Activated CD4-positive, alpha-beta T cell treated with anti-CD3 and anti-CD28 coated beads, Interleukin-10, Interleukin-2, amounts not matched to agents 100 ng/mL and 50 ng/mL, durations not matched to agents 16 hours and 8 hours (primary cell): ENCODE data around the gene EXOC4.
"Not testable (repeated sequence)": the region's sequence is repeated elsewhere in the genome, so short reads cannot be mapped to it uniquely, and the experiment has no call there.

Source experiments
- DNase-seq: peaks from one replicate; pipeline ENCODE4 v3.0.0-alpha.2; 2020

The EXOC4 gene

DNA sequence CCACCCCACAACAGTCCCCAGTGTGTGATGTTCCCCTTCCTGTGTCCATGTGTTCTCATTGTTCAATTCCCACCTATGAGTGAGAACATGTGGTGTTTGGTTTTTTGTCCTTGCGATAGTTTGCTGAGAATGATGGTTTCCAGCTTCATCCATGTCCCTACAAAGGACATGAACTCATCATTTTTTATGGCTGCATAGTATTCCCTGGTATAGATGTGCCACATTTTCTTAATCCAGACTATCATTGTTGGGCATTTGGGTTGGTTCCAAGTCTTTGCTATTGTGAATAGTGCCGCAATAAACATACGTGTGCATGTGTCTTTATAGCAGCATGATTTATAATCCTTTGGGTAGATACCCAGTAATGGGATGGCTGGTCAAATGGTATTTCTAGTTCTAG lies 26.1 kb downstream of the EXOC4 start:
- DNase-seq, result not testable (repeated sequence)

DNA sequence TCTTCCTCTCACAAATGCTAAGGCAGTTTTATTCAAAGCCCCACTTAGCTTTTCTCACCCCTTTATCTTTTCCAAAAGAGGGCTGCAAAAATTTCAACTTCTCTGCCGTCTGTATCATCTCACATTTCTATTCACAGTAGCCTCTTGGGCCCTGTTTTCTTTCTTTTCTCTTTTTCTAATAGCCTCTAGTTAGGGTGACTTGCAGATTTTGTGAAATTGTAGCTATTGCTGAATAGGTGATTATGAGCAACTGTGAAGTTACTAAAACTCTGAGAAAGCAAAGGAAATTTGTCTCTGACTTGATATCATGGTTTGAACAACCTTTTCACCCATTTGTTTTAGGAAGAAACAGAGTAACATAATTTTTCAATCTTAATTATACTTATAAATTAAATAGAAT lies 29.2 kb downstream of the EXOC4 start:
- no peak for DNase-seq

GRCh38 chr7:133284092-133284491 lies 31.2 kb downstream of the EXOC4 start:
- DNase-seq, result no peak

- DNase-seq, result no peak
These were observed 36.1 kb downstream of the EXOC4 start for GRCh38 chr7:133288970-133289369.

DNA sequence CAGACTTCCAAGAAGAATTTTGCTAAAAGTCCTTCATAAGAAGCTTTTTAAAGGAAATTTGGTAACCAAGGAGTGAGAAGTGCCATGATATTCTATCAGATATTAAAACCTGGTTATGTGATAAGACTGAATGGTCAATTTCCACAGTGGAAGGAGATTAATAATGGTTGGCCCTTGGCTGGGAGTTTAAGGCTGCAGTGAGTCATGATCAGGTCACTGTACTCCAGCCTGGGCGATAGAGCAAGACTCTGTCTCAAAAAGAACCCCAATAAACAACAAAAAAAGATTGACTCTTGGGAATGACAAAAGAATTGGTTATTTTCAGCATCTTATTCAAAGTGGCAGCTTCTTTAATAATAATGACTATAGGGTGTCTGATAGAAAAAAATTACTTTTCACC lies 37.2 kb downstream of the EXOC4 start:
- DNase-seq, result no peak

DNA sequence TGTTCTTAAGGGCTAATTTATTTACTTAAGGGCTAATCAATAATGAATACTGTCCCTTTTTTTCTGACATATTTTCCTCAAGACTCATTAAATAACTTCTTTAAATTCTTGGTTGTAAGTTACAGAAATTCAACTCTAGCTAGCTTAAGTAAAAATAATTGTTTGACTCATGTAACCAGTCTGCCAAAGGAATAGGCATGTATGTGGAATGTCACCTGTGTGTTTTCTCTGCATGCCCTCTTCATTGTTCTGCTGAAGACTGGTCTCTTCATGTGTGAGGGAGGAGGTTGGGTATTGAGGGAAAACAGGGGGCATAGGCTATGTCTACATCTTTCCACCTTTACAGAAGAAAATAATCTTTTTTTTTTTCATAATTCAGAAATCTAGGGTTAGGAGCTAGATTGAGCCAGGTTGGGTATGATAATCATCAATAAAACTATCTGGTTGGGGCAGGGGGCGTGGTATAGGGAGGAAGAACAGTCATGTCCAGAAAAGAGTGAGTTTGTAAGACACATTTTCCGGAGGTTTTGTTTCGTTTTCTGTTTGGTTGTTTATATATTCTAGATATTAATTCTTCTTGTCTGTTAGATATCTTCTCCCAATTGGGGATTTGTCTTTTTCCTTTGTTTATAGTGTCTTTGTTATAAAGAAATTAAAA lies 37.9 kb downstream of the EXOC4 start:
- peak; percentile 58 for DNase-seq

GRCh38 chr7:133292631-133293030 lies 39.8 kb downstream of the EXOC4 start:
- no peak for DNase-seq

DNA sequence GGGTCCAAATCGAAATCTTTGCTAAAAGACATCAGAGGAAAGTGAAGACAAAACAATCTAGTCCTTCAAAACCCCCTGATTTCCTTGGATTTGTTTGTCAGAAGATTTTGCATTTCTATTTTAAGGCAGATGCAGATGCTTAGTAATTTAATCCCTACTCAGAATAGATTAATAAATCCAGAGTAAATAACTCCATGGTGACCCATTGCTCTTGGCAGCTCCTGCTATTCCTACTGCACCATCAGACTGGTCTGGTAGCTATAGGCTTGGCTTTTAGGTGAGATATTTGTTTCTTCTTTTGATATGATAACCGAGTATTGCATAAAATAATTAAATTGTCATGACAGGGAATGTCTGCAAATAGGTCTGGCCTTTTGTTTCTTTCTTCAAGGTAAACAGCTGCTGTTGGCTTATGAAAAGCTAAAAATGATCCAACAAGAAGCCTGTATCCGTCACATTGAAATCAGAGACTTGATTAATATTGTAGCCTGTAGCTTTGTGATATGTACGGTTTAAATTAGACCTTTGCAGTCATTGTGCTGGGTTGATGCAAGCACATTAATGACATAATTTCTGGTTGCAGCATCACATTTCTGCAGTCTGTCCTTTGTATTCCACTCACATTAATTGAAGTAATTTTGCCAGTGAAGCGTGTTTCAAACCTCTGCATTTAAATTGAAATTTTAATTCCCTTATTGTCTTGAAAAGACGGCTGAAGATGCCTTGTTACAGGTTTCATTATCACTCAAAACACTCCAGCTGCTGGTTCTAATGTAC lies 40.7 kb downstream of the EXOC4 start:
- no peak for DNase-seq

DNA sequence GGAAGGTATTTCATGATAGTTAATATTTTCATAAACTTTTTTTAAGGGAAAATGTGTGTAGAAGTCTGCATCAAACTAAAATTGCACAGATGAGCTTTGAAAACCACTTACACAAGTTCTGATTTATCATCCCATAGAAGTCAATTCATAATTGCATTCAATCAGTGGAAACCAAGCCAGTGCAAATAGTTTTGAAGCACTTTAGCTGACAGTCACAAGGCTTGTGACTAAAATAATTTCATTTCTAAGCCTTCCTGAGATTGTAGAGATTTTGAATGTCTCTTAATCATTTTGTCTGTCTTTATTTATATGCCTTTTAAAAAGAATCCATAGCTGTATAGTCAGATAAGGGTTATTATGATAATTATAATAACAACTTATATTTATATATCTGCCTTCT lies 41.4 kb downstream of the EXOC4 start:
- no peak for DNase-seq

GRCh38 chr7:133295484-133295883 lies 42.6 kb downstream of the EXOC4 start:
- no peak for DNase-seq

- DNase-seq, result no peak
These were observed 44.2 kb downstream of the EXOC4 start for GRCh38 chr7:133297093-133297492.

GRCh38 chr7:133298080-133298479 lies 45.2 kb downstream of the EXOC4 start:
- DNase-seq, result no peak

GRCh38 chr7:133299676-133300075 lies 46.8 kb downstream of the EXOC4 start:
- no peak for DNase-seq

DNA sequence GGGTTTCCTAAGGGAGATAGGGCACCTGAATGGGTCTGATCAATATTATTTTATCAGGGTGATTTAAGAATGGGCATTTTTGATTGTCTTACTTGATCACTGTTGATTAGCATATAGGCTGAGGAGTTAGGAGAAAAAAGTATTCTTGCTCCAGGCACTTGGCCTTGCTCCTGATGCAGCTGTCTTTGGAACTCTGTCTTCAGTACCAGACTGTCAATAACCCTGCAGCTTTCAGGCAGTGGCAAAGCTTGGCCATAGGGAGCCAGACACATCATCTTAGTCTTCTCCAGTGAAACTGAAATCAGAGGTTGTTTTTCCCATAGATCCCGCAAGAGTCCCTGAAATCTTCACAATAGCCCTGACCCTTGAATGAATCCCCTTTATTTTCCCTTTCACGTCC lies 47.2 kb downstream of the EXOC4 start:
- no peak for DNase-seq

- no peak for DNase-seq
These were observed 47.9 kb downstream of the EXOC4 start for GRCh38 chr7:133300811-133301210.

DNA sequence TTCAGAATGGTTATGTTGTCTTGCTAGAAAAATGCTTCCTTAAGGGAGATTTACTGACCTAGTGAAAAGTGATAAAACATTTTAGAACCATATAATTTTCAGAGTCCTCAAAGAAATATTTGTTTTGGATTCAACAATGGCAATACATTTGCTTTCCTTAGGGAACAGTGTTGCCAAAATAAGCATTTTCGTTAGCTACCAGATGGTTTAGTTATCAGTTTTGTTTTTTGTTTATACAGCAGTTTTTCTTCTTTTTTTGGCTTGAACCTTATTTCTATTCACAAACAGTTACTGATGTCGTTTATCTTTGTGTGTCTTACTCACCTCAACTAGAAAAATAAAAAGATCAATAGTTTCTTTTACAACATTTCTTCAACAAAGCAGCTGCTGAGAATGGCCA lies 48.6 kb downstream of the EXOC4 start:
- DNase-seq, result no peak

- DNase-seq, result no peak
These were observed 50.5 kb downstream of the EXOC4 start for GRCh38 chr7:133303372-133303771.

- DNase-seq, result no peak
These were observed 51.1 kb downstream of the EXOC4 start for GRCh38 chr7:133303931-133304330.

- DNase-seq, result no peak
These were observed 56.5 kb downstream of the EXOC4 start for GRCh38 chr7:133309333-133309732.

- DNase-seq, result no peak
These were observed 57.5 kb downstream of the EXOC4 start for GRCh38 chr7:133310232-133310862.

DNA sequence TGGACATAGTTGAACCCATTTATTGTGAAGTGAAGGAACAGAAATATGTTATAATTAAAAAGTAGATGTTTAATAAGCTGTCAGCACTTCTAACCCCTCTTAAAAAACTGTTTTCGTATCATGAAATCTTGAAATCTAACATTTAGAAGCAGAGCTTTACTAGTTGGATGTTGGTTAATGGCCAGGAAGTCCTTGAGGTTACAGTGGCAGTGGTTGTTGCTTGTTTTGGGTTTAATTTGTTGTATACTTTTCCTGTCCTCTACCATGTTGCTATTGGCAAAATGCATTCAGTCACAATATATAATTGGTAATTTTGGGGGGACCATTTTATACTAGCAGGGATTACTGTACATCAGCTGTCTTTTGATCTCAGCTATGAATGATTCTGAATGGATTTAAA lies 60.7 kb downstream of the EXOC4 start:
- DNase-seq, result no peak

DNA sequence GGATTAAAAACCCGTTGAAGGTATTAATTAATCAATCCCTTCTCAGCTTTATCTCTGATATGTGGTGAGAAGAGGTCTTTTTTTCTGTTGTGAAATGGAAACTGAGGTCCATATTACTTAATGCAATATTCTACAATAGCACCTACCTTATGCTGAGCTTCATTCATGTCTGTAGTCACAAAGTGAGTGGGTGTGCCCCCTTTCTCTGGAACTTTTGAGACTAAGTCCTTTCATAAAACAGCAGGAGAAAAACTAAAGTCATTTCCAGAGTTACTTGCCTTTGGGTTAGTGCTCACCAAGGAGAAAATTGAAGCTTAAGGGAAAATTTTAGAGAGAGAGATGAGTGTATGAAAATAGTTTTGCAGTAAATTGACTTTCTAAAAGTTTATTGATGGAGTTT lies 61.2 kb downstream of the EXOC4 start:
- DNase-seq, result no peak

GRCh38 chr7:133315332-133316040 lies 62.6 kb downstream of the EXOC4 start:
- DNase-seq, result no peak

- DNase-seq, result no peak
These were observed 67.0 kb downstream of the EXOC4 start for GRCh38 chr7:133319842-133320241.
